ENCODE data around the gene FOXO3B.
A peak's percentile ranks its signal among the peaks of the same experiment; 100 is the strongest.
"Not testable (repeated sequence)": the region's sequence is repeated elsewhere in the genome, so short reads cannot be mapped to it uniquely, and the experiment has no call there.

Gene FOXO3B

GRCh38 chr17:18681767-18682571, at the start of gene FOXO3B:
FOXO3B (minus strand) TSS chr17:18682314; CDS start chr17:18681651, 663 bp downstream.
- peak; percentile 79 for DNase-seq

GRCh38 chr17:18723509-18723908, 41.4 kb upstream of the FOXO3B start:
- DNase-seq: not testable (repeated sequence)

GRCh38 chr17:18722612-18723011, 40.5 kb upstream of the FOXO3B start:
- DNase-seq: not testable (repeated sequence)

GRCh38 chr17:18721775-18722547, 39.8 kb upstream of the FOXO3B start:
- not testable (repeated sequence) for DNase-seq

GRCh38 chr17:18719428-18720110, 37.5 kb upstream of the FOXO3B start:
- not testable (repeated sequence) for DNase-seq

- DNase-seq: not testable (repeated sequence)
Observed at GRCh38 chr17:18718643-18719427, 36.7 kb upstream of the FOXO3B start.

- not testable (repeated sequence) for DNase-seq
Observed at GRCh38 chr17:18712354-18712999, 30.4 kb upstream of the FOXO3B start.

GRCh38 chr17:18708215-18708614, 26.1 kb upstream of the FOXO3B start:
- DNase-seq: not testable (repeated sequence)

GRCh38 chr17:18705955-18706354, 23.8 kb upstream of the FOXO3B start:
- DNase-seq: not testable (repeated sequence)

- not testable (repeated sequence) for DNase-seq
Observed at GRCh38 chr17:18698473-18699103, 16.5 kb upstream of the FOXO3B start.

- DNase-seq: not testable (repeated sequence)
Observed at GRCh38 chr17:18695143-18695542, 13.0 kb upstream of the FOXO3B start.

- not testable (repeated sequence) for DNase-seq
Observed at GRCh38 chr17:18682668-18683067, 554 bp upstream of the FOXO3B start.

GRCh38 chr17:18677381-18677780, 4.7 kb downstream of the FOXO3B start:
- DNase-seq: not testable (repeated sequence)

- not testable (repeated sequence) for DNase-seq
Observed at GRCh38 chr17:18676928-18677327, 5.2 kb downstream of the FOXO3B start.

- DNase-seq: not testable (repeated sequence)
Observed at GRCh38 chr17:18672395-18673227, 9.5 kb downstream of the FOXO3B start.

GRCh38 chr17:18668625-18669024, 13.5 kb downstream of the FOXO3B start:
- not testable (repeated sequence) for DNase-seq

- not testable (repeated sequence) for DNase-seq
Observed at GRCh38 chr17:18667535-18667934, 14.6 kb downstream of the FOXO3B start.

GRCh38 chr17:18666326-18666725, 15.8 kb downstream of the FOXO3B start:
- not testable (repeated sequence) for DNase-seq

GRCh38 chr17:18661924-18662624, 20.0 kb downstream of the FOXO3B start:
- not testable (repeated sequence) for DNase-seq

- DNase-seq: not testable (repeated sequence)
Observed at GRCh38 chr17:18650094-18650493, 32.0 kb downstream of the FOXO3B start.

Data from COR-L47 (cell line).